GM18909 (cell line): ENCODE data around the gene ZNF423.

Experiments used
- ATAC-seq: cut with Tn5 transposase; IDR thresholded peaks from one replicate; pipeline ENCODE4 v1.9.1; 2021; ENCODE audit warnings: mild to moderate bottlenecking; ENCODE audit not compliant: unreplicated experiment, poor library complexity

Gene ZNF423

GRCh38 chr16:49547448-49547847 lies 308.5 kb downstream of the ZNF423 start:
- no peak for ATAC-seq

DNA sequence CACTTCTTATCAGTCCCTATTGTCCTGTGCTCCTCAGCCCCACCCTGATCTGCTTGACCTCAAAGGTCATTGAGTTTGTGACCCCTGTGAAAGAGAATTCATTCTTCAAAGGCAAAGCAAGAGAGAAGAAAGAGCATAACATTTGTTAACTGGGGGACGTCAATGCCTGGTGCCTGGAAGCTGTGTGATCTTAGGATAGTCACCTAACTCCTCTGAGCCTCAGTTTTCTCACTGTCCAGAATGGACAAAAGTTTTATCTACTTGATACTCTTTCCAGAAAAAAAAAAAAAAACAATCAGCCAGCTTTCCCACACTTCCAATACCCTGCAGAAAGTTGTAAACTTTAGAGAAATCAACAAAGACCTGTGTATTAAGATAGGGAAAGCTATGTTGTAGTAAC lies 309.2 kb downstream of the ZNF423 start:
- no peak for ATAC-seq

GRCh38 chr16:49545741-49546448 lies 310.0 kb downstream of the ZNF423 start:
- ATAC-seq: no peak

- no peak for ATAC-seq
Observed at GRCh38 chr16:49545243-49545642, 310.7 kb downstream of the ZNF423 start.

DNA sequence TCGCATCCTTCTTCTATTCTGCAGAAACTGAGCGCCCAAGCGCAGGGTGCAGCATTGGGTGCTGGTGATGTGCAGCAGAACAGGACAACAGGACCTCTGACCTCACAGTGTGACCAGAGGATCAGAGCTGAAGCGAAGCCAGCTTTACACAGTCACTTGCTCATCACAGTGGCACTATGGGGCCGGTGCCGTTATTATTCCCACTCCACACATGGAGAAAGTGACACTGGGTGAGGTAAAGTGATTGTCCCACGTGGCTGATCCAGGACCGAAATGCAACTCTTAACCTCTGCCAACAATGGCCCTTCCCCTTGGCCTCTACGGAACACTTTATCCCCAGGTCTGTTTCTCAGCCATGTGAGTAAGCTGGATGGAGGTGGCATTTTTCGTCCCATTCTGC lies 311.1 kb downstream of the ZNF423 start:
- no peak for ATAC-seq

GRCh38 chr16:49543631-49543946 lies 312.3 kb downstream of the ZNF423 start:
- no peak for ATAC-seq

- no peak for ATAC-seq
Observed at GRCh38 chr16:49542946-49543630, 312.8 kb downstream of the ZNF423 start.

DNA sequence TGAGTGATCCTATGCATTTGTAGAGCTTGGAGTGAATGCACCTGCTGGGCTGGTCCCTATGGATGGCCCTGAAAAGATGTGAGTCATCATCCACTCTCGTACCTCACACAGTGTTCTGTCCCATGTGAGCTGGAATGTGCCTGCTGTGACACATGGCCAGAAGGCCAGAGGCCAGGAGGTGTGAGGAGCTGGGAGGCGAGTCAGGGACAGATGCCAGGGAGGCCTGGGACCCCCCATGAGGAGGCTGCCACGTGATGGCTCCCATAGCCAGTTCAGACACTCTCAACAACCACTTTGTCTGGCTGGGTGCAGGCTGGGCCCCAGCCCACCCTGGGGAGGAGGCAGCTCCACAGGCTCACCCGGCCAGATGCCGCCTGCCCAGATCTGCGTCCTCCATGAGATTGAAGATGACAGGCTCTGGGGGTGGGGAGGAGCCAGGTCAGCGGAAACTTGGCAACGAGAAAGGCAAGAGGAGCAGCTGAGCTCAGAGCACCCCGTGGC lies 313.5 kb downstream of the ZNF423 start:
- no peak for ATAC-seq

DNA sequence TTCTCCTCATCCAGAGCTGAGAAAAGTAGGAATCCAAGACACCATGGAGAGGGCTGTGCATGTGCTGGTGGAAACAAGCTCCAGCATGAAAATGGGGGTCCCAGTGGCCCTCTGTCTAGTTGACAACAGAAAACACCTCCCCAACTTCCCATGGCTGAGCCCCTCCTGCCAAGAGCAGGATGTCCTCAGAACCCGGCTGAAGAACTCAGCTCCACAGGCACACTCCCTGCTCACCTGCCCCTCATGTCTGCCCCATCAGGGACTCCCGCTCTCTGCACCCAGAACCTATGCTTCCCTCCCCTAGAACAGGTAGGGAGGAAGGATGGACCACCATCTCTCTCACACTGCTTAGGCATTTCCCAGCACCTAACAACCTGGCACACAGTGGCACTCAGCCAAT lies 315.1 kb downstream of the ZNF423 start:
- ATAC-seq: no peak

DNA sequence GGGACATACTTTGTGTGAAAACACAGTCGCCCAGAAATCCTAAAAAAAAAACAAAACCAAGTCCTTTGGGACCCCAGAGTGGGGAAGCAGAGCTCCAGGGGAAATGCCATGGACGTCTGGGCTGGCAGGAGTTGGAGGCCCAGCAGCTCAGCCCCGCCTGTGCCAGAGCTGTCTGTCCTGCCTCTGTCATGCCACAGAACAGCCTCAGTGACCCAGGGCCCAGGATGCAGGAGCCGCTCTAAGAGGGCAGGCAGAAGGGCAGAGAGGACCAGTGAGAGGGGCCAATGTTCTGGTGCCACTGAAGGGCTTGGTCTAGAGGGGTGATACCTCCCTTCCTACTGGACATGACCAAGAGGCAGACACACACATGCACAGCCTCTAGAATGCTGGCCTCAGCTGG lies 316.2 kb downstream of the ZNF423 start:
- ATAC-seq: no peak

DNA sequence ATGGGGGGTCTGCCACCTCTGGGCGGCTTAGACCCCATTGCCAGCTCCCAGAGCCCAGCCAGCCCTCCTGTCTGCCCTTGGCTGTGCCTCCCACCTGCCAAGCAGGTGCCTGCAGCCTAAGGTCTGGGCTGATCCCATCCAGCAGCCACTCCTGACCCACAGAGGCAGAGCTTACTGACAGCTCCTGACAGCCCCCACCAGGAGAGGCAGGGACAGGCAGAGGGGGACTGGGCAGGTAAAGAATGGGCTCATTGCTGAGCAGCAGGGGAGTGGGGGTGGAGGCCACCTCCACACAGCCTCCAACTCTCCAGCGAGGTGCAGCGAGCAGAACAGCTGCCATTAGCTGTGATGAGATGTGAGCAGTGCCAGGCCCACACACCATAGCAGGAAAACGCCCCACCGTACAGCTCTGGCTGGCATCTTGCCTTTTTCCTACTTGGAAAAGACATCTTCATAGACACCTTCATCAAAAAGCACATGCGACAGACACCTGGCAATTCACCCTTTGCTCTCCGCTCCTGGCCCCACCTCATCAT lies 317.9 kb downstream of the ZNF423 start:
- no peak for ATAC-seq

DNA sequence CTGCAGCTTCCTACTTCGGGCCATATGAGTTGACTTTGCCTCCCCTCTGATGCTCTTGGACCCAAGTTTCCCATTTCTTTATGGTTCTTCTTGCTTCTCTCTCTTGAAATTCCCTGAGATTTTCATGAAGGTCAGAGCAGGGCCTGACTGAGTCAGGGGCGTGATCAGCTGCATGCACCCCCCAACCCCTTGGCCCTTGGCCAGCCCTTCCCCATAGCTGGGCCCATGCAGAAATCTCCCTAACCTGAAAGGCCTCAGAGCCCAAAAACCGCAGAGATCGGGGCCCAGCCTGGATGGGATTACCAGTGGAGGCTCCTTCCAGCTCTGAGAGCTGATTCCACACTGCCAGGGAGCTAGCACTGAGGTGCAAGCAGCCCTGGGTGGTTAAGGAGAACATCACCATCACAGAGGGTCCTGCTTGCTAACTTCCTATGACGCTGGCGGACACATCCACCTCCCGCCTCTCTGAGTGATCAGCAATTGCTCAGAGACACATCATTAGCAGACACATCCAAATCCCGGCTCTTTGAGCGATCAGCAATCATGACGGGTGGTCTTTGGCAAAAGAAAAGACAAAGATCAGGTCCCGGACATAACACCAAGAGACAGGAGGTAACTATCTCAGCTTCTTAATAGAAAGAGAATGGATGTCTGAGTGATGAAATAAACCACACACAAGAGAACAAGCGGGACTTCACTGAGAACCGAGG lies 320.9 kb downstream of the ZNF423 start:
- no peak for ATAC-seq

- ATAC-seq: no peak
Observed at GRCh38 chr16:49533422-49533821, 322.5 kb downstream of the ZNF423 start.

GRCh38 chr16:49532873-49533272 lies 323.0 kb downstream of the ZNF423 start:
- ATAC-seq: no peak

DNA sequence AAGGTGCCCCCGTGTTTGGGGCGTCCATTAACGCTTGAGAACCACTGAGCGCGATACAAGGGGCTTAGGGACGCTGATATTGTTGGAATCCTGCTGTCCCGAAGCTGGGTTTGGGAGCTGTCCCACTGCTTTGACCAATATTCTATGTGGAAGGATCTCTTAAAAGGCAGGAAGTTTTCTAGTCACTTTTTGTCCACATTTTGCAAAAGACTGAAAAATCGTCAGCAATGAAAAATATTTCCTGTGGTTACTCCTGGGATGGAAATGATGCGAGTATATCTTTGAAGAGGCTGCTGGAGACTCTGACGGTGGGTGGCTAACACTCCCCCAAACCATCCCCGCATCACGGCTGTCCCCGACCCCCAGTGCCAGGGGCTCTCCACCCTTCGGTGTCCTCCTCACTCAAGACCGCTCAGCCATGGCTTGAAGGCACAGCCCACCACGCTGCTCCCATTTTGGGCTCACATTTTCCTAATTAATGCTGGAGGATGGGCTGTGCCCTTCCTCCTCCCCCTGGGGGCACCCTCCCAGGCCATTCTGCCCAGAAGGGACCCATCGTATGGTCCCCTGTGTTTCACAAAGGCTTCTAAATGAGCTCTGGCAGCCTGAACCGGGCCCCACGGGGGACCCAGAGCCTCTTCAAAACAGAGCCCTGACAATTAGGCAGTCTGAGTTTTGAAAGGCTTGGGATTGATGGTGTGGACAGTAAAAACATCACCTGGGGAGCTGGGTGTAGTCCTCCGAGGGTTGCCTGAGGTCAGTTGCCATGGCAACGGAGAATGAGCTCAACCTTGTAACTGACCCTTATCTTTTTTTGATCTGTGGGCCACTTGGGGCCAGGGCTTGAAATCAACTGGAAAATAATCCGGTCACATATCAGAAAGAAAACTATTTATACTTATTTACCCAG lies 323.7 kb downstream of the ZNF423 start:
- ATAC-seq: no peak

- ATAC-seq: no peak
Observed at GRCh38 chr16:49531425-49531824, 324.5 kb downstream of the ZNF423 start.

GRCh38 chr16:49530427-49530970 lies 325.4 kb downstream of the ZNF423 start:
- ATAC-seq: no peak

- ATAC-seq: no peak
Observed at GRCh38 chr16:49529411-49530045, 326.4 kb downstream of the ZNF423 start.

DNA sequence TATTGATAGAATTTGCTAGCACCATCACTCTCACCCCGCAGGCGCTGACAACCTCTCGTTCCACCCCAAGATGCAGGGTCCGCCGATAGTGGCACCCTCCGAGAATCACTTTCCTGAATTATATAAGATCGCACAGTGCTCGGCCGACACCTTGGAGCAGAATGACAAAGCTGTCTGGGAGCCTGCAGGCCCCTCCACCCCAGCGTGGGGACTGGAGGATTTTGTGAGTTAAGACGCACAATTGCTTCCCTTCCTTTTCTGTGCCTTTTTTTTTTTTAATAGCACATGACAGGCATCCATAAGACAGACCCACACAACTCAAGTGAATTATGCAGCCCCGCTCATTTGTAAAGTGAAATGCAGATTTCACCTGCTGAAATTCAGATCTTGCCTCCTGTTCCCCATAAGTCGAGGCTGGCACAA lies 327.0 kb downstream of the ZNF423 start:
- ATAC-seq: no peak
